WTC11 (cell line): Measurements from ENCODE around the gene ACTN1.

Experiments used
- E2F5 ChIP-seq: sonication (generic); formaldehyde crosslinking; IDR thresholded peaks from 2 replicates; pipeline ENCODE4 v1.8.1; 2022; ENCODE audit warnings: mild to moderate bottlenecking, moderate library complexity, missing genetic modification reagents
- ELF4 ChIP-seq: sonication (generic); formaldehyde crosslinking; IDR thresholded peaks from 2 replicates; pipeline ENCODE4 v1.8.1; 2022; ENCODE audit warnings: low read depth, mild to moderate bottlenecking, moderate library complexity, missing genetic modification reagents
- JUN ChIP-seq: sonication (generic); formaldehyde crosslinking; IDR thresholded peaks from 2 replicates; pipeline ENCODE4 v1.8.0; 2023; ENCODE audit warnings: mild to moderate bottlenecking, missing genetic modification reagents
- RELA ChIP-seq: sonication (generic); formaldehyde crosslinking; IDR thresholded peaks from 2 replicates; pipeline ENCODE4 v1.8.1; 2022; ENCODE audit warnings: missing genetic modification reagents, mild to moderate bottlenecking, borderline replicate concordance
- TF ChIP-seq, protein P1 (sequence below): fragments of 200-600 bp; IDR thresholded peaks from 2 replicates; pipeline ENCODE4 v1.8.0; 2022; ENCODE audit warnings: antibody characterized with exemption

GRCh38 chr14:68986225-68986624 lies 7.1 kb upstream of the ACTN1 start:
- TF ChIP-seq, protein P1, sequence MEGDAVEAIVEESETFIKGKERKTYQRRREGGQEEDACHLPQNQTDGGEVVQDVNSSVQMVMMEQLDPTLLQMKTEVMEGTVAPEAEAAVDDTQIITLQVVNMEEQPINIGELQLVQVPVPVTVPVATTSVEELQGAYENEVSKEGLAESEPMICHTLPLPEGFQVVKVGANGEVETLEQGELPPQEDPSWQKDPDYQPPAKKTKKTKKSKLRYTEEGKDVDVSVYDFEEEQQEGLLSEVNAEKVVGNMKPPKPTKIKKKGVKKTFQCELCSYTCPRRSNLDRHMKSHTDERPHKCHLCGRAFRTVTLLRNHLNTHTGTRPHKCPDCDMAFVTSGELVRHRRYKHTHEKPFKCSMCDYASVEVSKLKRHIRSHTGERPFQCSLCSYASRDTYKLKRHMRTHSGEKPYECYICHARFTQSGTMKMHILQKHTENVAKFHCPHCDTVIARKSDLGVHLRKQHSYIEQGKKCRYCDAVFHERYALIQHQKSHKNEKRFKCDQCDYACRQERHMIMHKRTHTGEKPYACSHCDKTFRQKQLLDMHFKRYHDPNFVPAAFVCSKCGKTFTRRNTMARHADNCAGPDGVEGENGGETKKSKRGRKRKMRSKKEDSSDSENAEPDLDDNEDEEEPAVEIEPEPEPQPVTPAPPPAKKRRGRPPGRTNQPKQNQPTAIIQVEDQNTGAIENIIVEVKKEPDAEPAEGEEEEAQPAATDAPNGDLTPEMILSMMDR, result no peak
- TF ChIP-seq ELF4 (CRISPR knock-in tag), result no peak
- TF ChIP-seq JUN (CRISPR knock-in tag), result no peak
- TF ChIP-seq RELA (CRISPR knock-in tag), result no peak
- no peak for TF ChIP-seq E2F5 (CRISPR knock-in tag)
